ENCODE data around the gene CFAP45. TPM values are rescaled to one million over a fixed set of nuclear protein-coding genes. Genes with fewer than 3 reads are reported as not detected.

The CFAP45 gene
- total RNA-seq, 1 donor from 2014 or later = 2.8 TPM

GRCh38 chr1:159839116-159839849 is 60.7 kb downstream of the CFAP45 start:
- Mint-ChIP-seq H3K36me3 (no peaks in the 10 kb centered on the region), H3K9me3 (no peaks in the 10 kb centered on the region), H3K27me3 (peaks cover 19% of the 10 kb centered on the region), H3K4me3 (no peak overlapping the region), H3K27ac (no peak overlapping the region), H3K4me1 (ENCODE audit: unreplicated experiment) (peaks cover 9% of the 10 kb centered on the region)
- no peak for TF ChIP-seq CTCF (conservative IDR thresholded peaks at IDR 0.05)
- DNase-seq (ENCODE audit: extremely low spot score, unreplicated experiment) = no peak

- H3K27me3 Mint-ChIP-seq = peaks cover 17% of the 10 kb centered on the region
- DNase-seq (ENCODE audit: extremely low spot score, unreplicated experiment) = no peak
- H3K4me1 Mint-ChIP-seq (ENCODE audit: unreplicated experiment) = peaks cover 9% of the 10 kb centered on the region
- H3K27ac Mint-ChIP-seq = no peak overlapping the region
- no peak overlapping the region for H3K4me3 Mint-ChIP-seq
- TF ChIP-seq CTCF (conservative IDR thresholded peaks at IDR 0.05) = no peak
- H3K36me3 Mint-ChIP-seq = no peaks in the 10 kb centered on the region
- no peaks in the 10 kb centered on the region for H3K9me3 Mint-ChIP-seq
Observed at GRCh38 chr1:159838715-159839114, 61.2 kb downstream of the CFAP45 start.

GRCh38 chr1:159835862-159836525 is 64.0 kb downstream of the CFAP45 start:
- Mint-ChIP-seq H3K4me3 (no peak overlapping the region), H3K27ac (no peak overlapping the region), H3K27me3 (peaks cover 18% of the 10 kb centered on the region), H3K36me3 (no peaks in the 10 kb centered on the region), H3K4me1 (ENCODE audit: unreplicated experiment) (peaks cover 4% of the 10 kb centered on the region), H3K9me3 (no peaks in the 10 kb centered on the region)
- DNase-seq (ENCODE audit: extremely low spot score, unreplicated experiment) = no peak
- TF ChIP-seq CTCF (conservative IDR thresholded peaks at IDR 0.05) = peak; percentile 21

- no peak overlapping the region for H3K27ac Mint-ChIP-seq
- no peak for DNase-seq (ENCODE audit: extremely low spot score, unreplicated experiment)
- H3K9me3 Mint-ChIP-seq = no peaks in the 10 kb centered on the region
- peaks cover 21% of the 10 kb centered on the region for H3K27me3 Mint-ChIP-seq
- H3K36me3 Mint-ChIP-seq = no peaks in the 10 kb centered on the region
- H3K4me3 Mint-ChIP-seq = no peak overlapping the region
- TF ChIP-seq CTCF (conservative IDR thresholded peaks at IDR 0.05) = no peak
- peaks cover 4% of the 10 kb centered on the region for H3K4me1 Mint-ChIP-seq (ENCODE audit: unreplicated experiment)
Observed at GRCh38 chr1:159835356-159835755, 64.6 kb downstream of the CFAP45 start.

- Mint-ChIP-seq H3K27ac (no peak overlapping the region), H3K9me3 (no peaks in the 10 kb centered on the region), H3K4me1 (ENCODE audit: unreplicated experiment) (peaks cover 4% of the 10 kb centered on the region), H3K36me3 (no peaks in the 10 kb centered on the region), H3K4me3 (no peak overlapping the region), H3K27me3 (peaks cover 26% of the 10 kb centered on the region)
- no peak for DNase-seq (ENCODE audit: extremely low spot score, unreplicated experiment)
- TF ChIP-seq CTCF (conservative IDR thresholded peaks at IDR 0.05) = no peak
Observed at GRCh38 chr1:159832309-159832708, 67.7 kb downstream of the CFAP45 start.
